ENCODE results near the gene PUSL1.
A peak's percentile ranks its signal among the peaks of the same experiment; 100 is the strongest.

Gene PUSL1

GRCh38 chr1:1306661-1307260 is 1.6 kb upstream of the PUSL1 start:
- no peak for TF ChIP-seq REST (IDR thresholded peaks at IDR 0.05; ENCODE audit: insufficient replicate concordance, low read depth)
- no peak for TF ChIP-seq CTCF (IDR thresholded peaks at IDR 0.05; ENCODE audit: insufficient read depth, low read length)
- TF ChIP-seq SPI1 (IDR thresholded peaks at IDR 0.05; ENCODE audit: borderline replicate concordance, low read depth) = no peak
- TF ChIP-seq POLR2AphosphoS5 (IDR thresholded peaks at IDR 0.05; ENCODE audit: low read depth) = no peak
- no peak for TF ChIP-seq GABPA (IDR thresholded peaks at IDR 0.05; ENCODE audit: low read depth)
- Histone ChIP-seq H3K4me3 (replicated peaks; ENCODE audit: insufficient read depth, low read length) (peak overlapping the region; percentile 73), H3K27ac (replicated peaks) (peak overlapping the region; percentile 72), H3K27me3 (ENCODE audit: insufficient read depth, poor library complexity, severe bottlenecking) (no peaks in the 10 kb centered on the region)
- no peak for DNase-seq (ENCODE audit: low read depth in 1 of 2, low spot score in 1 of 2)

- no peak for DNase-seq (ENCODE audit: low read depth in 1 of 2, low spot score in 1 of 2)
- TF ChIP-seq REST (IDR thresholded peaks at IDR 0.05; ENCODE audit: insufficient replicate concordance, low read depth) = no peak
- TF ChIP-seq CTCF (IDR thresholded peaks at IDR 0.05; ENCODE audit: insufficient read depth, low read length) = no peak
- TF ChIP-seq GABPA (IDR thresholded peaks at IDR 0.05; ENCODE audit: low read depth) = no peak
- TF ChIP-seq POLR2AphosphoS5 (IDR thresholded peaks at IDR 0.05; ENCODE audit: low read depth) = no peak
- no peak for TF ChIP-seq SPI1 (IDR thresholded peaks at IDR 0.05; ENCODE audit: borderline replicate concordance, low read depth)
- Histone ChIP-seq H3K27ac (replicated peaks) (peak overlapping the region; percentile 72), H3K4me3 (replicated peaks; ENCODE audit: insufficient read depth, low read length) (peak overlapping the region; percentile 73), H3K27me3 (ENCODE audit: insufficient read depth, poor library complexity, severe bottlenecking) (no peaks in the 10 kb centered on the region)
Observed at GRCh38 chr1:1307261-1307922, 1.0 kb upstream of the PUSL1 start.

DNA sequence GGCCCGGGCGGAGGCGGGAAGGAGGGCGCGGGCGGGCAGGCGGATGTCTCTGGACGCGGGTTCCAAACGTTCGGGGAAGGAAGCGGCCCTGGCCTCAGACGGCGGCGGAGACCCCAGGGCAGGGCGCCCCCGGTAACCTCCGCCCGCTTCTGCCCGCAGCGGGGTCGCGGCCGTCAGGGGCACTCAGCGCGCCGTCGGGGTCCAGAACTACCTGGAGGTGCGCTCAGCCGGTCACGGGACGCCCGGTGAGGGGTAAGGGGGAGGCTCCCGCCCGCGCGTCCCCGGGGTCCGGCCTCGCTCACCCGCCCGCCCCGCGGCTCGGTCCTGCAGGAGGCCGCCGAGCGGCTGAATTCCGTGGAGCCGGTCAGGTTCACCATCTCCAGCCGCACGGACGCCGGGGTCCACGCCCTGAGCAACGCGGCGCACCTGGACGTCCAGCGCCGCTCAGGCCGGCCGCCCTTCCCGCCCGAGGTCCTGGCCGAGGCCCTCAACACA is 406 bp downstream of the PUSL1 start:
- no peak for TF ChIP-seq REST (IDR thresholded peaks at IDR 0.05; ENCODE audit: insufficient replicate concordance, low read depth)
- TF ChIP-seq POLR2AphosphoS5 (IDR thresholded peaks at IDR 0.05; ENCODE audit: low read depth) = no peak
- no peak for TF ChIP-seq CTCF (IDR thresholded peaks at IDR 0.05; ENCODE audit: insufficient read depth, low read length)
- TF ChIP-seq SPI1 (IDR thresholded peaks at IDR 0.05; ENCODE audit: borderline replicate concordance, low read depth) = no peak
- no peak for TF ChIP-seq GABPA (IDR thresholded peaks at IDR 0.05; ENCODE audit: low read depth)
- Histone ChIP-seq H3K27ac (replicated peaks) (peak overlapping the region; percentile 97), H3K4me3 (replicated peaks; ENCODE audit: insufficient read depth, low read length) (peak overlapping the region; percentile 89), H3K27me3 (ENCODE audit: insufficient read depth, poor library complexity, severe bottlenecking) (no peaks in the 10 kb centered on the region)
- DNase-seq (ENCODE audit: low read depth in 1 of 2, low spot score in 1 of 2) = no peak
